Loucy (cell line): ENCODE measurements around the gene GIGYF2.

ENCODE experiments used
- H2AFZ ChIP-seq: fragments of 200-600 bp; sonication (generic); 2 replicates; pipeline ENCODE4 v1.6.0; 2016; ENCODE audit warnings: antibody characterized with exemption, mild to moderate bottlenecking, low read length, moderate library complexity
- H3F3A ChIP-seq: fragments of 200-600 bp; 2 replicates; pipeline ENCODE4 v1.6.0; 2016; ENCODE audit warnings: antibody characterized with exemption, low read depth, mild to moderate bottlenecking
- H3K27me3 ChIP-seq: fragments of 200-600 bp; sonication (generic); 2 replicates; pipeline ENCODE4 v1.6.1; 2014; ENCODE audit warnings: low read length, mild to moderate bottlenecking; ENCODE audit not compliant: insufficient read depth, poor library complexity, severe bottlenecking
- H3K36me3 ChIP-seq: fragments of 200-600 bp; sonication (generic); 2 replicates; pipeline ENCODE4 v1.6.1; 2016; ENCODE audit warnings: low read length; ENCODE audit not compliant: insufficient read depth
- H3K4me1 ChIP-seq: fragments of 200-600 bp; sonication (generic); 2 replicates; pipeline ENCODE4 v1.5.1; 2014; ENCODE audit warnings: low read length, mild to moderate bottlenecking; ENCODE audit not compliant: insufficient read depth, poor library complexity, severe bottlenecking
- H3K4me2 ChIP-seq: fragments of 200-600 bp; sonication (generic); 2 replicates; pipeline ENCODE4 v1.6.0; 2014; ENCODE audit warnings: antibody characterized with exemption, low read length, low read depth, mild to moderate bottlenecking; ENCODE audit not compliant: poor library complexity, severe bottlenecking
- H3K4me3 ChIP-seq: fragments of 200-600 bp; sonication (generic); 2 replicates; pipeline ENCODE4 v1.5.1; 2014; ENCODE audit warnings: low read length, mild to moderate bottlenecking, mixed read lengths; ENCODE audit not compliant: poor library complexity, severe bottlenecking
- H3K79me2 ChIP-seq: fragments of 200-600 bp; sonication (generic); 2 replicates; pipeline ENCODE4 v1.6.1; 2014; ENCODE audit warnings: low read length; ENCODE audit not compliant: insufficient read depth
- H3K9ac ChIP-seq: fragments of 200-600 bp; sonication (generic); 2 replicates; pipeline ENCODE4 v1.6.0; 2014; ENCODE audit warnings: mild to moderate bottlenecking, low read depth, low read length, moderate library complexity; ENCODE audit not compliant: poor library complexity, severe bottlenecking
- H3K9me2 ChIP-seq: fragments of 200-600 bp; sonication (generic); replicated peaks from 2 replicates; pipeline ENCODE4 v1.6.1; 2016; ENCODE audit warnings: low read depth, low read length, mixed read lengths
- H3K9me3 ChIP-seq: fragments of 200-600 bp; sonication (generic); 2 replicates; pipeline ENCODE4 v1.6.1; 2014; ENCODE audit warnings: mild to moderate bottlenecking, antibody characterized with exemption, low read length, low read depth; ENCODE audit not compliant: insufficient read depth
- H4K20me1 ChIP-seq: fragments of 200-600 bp; sonication (generic); 2 replicates; pipeline ENCODE4 v1.6.0; 2014; ENCODE audit warnings: antibody characterized with exemption, low read length, mild to moderate bottlenecking; ENCODE audit not compliant: insufficient read depth, poor library complexity, severe bottlenecking
- CTCF ChIP-seq: fragments of 200-600 bp; sonication (generic); conservative IDR thresholded peaks from 2 replicates; pipeline ENCODE4 v1.5.1; 2014; ENCODE audit warnings: mild to moderate bottlenecking, antibody characterized with exemption, low read length
- EZH2phosphoT487 ChIP-seq: fragments of 200-600 bp; IDR thresholded peaks from 2 replicates; pipeline ENCODE4 v1.6.1; 2018; ENCODE audit warnings: antibody characterized with exemption, mild to moderate bottlenecking, moderate library complexity, borderline replicate concordance

Gene GIGYF2

GRCh38 chr2:232888099-232888836, 191.1 kb downstream of the GIGYF2 start:
- Histone ChIP-seq H3K4me1 (peaks cover 4% of the 10 kb centered on the region), H2AFZ (no peak overlapping the region), H3F3A (no peaks in the 10 kb centered on the region), H3K4me2 (no peak overlapping the region), H3K27me3 (no peaks in the 10 kb centered on the region), H3K36me3 (no peaks in the 10 kb centered on the region), H3K9me3 (no peaks in the 10 kb centered on the region), H3K4me3 (no peak overlapping the region), H3K79me2 (no peaks in the 10 kb centered on the region), H3K9me2 (no peaks in the 10 kb centered on the region), H4K20me1 (no peaks in the 10 kb centered on the region), H3K9ac (no peak overlapping the region)
- TF ChIP-seq CTCF, result no peak

- H3K79me2 ChIP-seq, result no peaks in the 10 kb centered on the region
- no peak overlapping the region for H3K4me3 ChIP-seq
- no peaks in the 10 kb centered on the region for H4K20me1 ChIP-seq
- H3K9me3 ChIP-seq, result no peaks in the 10 kb centered on the region
- H3K4me2 ChIP-seq, result no peak overlapping the region
- H3K9ac ChIP-seq, result no peak overlapping the region
- no peaks in the 10 kb centered on the region for H3K27me3 ChIP-seq
- TF ChIP-seq CTCF (no peak), EZH2phosphoT487 (no peak)
- H3K36me3 ChIP-seq, result no peaks in the 10 kb centered on the region
- peak overlapping the region; percentile 30; the same call in 1 of the 2 replicates for H2AFZ ChIP-seq
- peaks cover 4% of the 10 kb centered on the region for H3K4me1 ChIP-seq
- no peaks in the 10 kb centered on the region for H3K9me2 ChIP-seq
- no peaks in the 10 kb centered on the region for H3F3A ChIP-seq
Observed at GRCh38 chr2:232888839-232889529, 191.9 kb downstream of the GIGYF2 start.

GRCh38 chr2:232889876-232890401, 192.8 kb downstream of the GIGYF2 start:
- Histone ChIP-seq H3K4me2 (no peak overlapping the region), H3K9me2 (no peaks in the 10 kb centered on the region), H2AFZ (no peak overlapping the region), H3K4me1 (peaks cover 4% of the 10 kb centered on the region), H3K9ac (no peak overlapping the region), H3F3A (no peaks in the 10 kb centered on the region), H3K9me3 (no peaks in the 10 kb centered on the region), H3K27me3 (no peaks in the 10 kb centered on the region), H3K36me3 (no peaks in the 10 kb centered on the region), H3K4me3 (no peak overlapping the region), H4K20me1 (no peaks in the 10 kb centered on the region), H3K79me2 (no peaks in the 10 kb centered on the region)
- TF ChIP-seq CTCF, result no peak
- TF ChIP-seq EZH2phosphoT487, result no peak
